Stimulated activated CD4-positive, alpha-beta T cell treated with anti-CD3 and anti-CD28 coated beads, Interleukin-15, amount 100 ng/mL, for 1 hour (primary cell): ENCODE measurements around the gene TIGD6.
A peak's percentile ranks its signal among the peaks of the same experiment; 100 is the strongest.

Source experiments
- DNase-seq, 2 donors: peaks; one replicate each; pipeline ENCODE4 v3.0.0-alpha.2; 2020; ENCODE audit warnings: low read depth in 1 of 2, low spot score in 1 of 2

The TIGD6 gene

GRCh38 chr5:150017226-150018005 is 17.0 kb upstream of the TIGD6 start:
- no peak for DNase-seq

- no peak for DNase-seq
These were observed 16.1 kb upstream of the TIGD6 start for GRCh38 chr5:150016537-150016936.

DNA sequence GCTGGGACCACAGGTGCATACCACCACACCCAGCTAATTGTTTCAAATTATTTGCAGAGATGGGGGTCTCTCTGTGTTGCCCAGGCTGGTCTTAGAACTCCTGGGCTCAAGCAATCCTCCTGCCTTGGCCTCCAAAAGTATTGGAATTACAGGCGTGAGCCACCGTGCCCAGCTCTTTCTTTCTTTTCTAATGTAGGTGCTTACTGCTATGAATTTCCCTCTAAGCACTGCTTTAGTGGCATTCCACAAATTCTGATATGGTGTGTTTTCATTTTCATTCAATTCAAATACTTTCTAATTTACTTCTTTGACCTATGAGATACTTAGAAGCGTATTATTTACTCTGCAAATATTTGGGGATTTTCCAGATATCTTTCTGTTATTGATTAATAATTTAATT is 15.0 kb upstream of the TIGD6 start:
- DNase-seq, result no peak

DNA sequence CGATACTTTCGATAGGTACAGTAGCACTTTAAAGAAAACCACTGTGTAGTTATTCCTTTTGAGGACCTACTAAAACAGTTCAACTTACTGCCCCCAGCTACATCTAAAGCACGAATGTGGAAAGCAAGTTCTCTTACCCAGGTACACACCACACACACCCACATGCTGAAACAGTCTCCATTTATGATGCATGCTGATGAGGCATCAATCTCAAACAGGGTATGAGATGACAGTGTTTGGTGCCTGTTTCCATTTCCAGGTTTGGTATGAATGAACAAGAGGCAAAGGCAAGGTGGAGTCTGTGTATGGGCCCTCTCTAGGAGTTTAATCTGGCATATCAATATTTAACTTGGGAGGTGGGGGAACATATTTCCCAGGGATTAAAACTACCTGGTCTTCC is 14.0 kb upstream of the TIGD6 start:
- no peak for DNase-seq

DNA sequence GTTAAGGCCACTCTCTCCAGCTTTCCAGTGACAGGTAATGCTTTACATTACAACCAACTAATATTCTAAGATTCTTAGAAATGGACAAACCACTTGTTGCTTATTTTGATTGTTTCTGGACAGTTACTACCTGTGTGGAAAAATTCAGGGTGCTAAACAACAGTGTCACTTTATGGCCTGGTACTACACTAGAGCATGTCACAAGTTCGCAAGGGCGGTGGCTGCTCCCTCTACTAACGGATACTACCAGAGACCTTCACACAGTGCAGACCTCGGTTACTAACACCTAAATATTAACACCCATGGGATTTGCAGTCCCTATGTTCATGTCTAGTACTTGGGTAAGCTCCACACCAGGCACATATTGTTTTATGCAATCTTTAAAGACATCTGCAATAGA is 13.5 kb upstream of the TIGD6 start:
- no peak for DNase-seq

DNA sequence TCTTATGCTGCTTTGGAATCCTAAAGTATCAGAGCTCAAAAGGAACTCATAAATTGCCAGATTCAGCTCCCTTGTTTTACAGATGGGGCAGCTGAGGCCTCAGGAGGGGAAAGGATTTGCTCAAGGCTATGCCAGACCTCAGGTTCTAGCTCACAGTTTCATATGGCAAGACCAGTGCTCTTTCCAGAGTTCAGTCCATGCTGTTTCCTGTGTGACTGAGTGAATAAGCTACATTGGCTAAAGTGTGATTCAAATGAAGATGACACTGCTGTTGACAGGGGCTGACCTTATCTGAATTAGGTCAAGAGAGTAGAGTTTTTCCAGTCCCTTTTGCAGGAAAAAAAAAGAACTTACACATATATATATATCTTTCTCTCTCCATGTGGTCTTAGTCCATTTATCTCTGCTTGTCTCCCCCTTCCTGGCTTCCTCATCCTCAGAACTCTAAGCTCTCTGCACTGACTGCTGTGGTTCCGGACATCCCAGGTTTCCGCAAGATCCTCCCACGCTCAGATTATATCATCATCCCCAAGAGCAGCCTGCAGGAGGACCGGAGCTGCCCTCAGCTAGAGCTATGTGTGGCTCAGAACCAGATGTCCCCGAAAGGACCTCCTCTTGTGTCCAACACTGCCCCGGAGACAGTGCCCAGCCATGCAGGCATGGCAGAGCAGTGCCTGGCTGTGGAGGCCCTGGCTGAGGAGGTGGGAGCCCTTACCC is 9.4 kb upstream of the TIGD6 start:
- DNase-seq, result no peak

DNA sequence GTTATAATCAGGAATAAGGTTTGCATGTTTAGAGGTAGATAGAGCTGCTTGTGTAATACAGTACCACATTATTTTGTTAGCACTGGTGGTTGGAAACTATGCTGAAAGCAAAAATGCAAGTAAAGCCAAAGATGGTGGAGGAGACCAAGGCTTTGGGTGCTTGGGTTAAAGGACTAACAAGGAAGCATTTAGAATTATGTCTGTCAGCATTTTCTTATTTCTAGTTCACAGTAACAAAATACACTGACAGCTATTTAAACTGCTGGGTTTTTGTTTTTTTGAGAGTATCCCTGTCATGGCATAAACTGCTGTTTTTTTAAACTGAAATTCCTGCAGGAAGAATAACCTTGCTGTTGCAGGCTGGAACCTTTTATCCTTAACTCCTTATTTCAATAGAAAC is 6.6 kb upstream of the TIGD6 start:
- DNase-seq, result no peak

DNA sequence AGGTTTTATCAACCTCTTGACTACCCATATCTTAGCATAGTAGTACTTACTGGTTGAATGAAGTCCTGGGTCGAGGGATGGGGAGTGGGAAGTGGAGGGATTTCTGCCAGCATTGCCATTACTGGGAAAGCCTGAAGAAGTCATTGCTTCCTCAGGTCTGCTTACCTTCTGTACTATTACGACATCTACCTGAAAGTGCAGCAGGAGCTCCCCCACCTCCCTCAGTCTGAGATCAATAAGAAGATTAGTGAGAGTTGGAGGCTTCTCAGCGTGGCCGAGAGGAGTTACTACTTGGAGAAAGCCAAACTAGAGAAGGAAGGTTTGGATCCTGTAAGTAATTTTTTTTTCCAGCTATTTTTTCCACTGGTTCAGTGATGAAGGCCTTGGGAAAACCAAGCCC is 5.9 kb upstream of the TIGD6 start:
- no peak for DNase-seq

DNA sequence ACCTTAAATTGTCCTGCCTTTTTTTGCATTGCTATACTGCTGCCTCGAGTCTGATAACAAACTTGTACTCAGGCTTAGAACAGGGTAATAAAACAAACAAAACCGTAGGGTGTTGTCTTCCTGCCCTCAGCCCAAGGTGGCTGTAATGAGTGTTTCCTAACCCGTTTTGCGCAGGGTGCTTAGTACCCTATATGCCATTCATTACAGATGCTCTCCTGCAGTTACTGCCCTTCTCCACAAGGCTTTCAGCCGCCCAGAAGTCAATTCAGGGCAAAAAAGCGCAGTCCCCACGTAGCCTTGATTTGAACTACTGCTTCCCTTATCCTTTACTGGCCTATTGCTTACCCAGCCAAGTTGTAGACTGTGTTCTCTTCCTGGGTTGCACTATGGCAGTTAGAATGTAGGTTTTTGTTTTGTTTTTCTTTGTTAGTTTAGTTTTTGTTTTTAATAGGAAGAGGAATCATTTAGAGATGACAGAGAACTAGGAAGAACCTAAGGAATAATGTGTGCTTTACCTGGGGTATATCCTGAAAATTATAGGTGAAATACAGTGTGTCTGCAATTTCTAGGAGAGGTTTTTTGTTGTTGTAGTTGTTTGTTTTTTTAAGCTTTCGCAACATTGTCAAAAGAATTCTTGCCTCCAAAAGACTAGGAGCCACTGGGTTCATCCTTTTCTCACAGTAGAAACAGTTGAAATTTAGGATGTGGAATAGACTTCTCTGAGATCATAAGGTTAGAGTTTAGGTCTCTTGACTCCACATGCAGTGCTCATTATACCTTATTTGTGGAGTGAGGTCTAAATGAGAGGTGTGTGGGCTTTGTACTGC is 1.4 kb upstream of the TIGD6 start:
- peak; percentile 18 to 21 for DNase-seq

DNA sequence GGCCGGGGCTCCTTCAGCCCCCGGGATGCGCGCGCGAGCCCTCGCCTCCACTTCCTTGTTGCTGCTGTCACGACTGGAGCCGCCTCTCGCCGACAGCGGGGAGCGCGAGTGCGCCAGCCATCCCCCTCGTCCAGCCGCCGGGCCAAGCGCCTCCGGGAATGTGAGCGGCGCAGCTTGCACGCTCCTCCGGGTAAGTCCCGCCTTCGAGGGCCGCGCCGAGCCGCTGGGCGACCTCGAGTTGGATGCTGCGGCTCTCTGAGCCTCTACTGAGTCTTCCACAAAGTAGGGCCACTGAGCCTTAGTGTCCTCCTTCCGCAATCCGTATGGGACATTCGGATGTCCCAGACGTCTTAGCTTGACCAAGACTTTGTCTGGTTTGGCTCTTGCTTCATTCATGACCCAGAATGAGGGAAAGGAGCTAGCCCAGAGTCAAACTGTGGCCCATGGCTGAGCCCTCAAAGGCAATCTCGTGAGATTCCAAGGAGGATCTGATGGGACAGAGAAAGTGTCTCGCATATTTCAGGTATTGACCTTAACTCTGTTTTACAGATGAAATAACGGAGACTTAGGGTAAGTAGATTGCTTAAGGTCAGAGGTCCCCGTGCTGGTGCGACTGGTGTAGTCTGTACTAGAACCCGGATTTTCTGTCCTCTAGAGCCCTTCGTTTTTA is 671 bp upstream of the TIGD6 start:
- peak; percentile 2 to 9 for DNase-seq

DNA sequence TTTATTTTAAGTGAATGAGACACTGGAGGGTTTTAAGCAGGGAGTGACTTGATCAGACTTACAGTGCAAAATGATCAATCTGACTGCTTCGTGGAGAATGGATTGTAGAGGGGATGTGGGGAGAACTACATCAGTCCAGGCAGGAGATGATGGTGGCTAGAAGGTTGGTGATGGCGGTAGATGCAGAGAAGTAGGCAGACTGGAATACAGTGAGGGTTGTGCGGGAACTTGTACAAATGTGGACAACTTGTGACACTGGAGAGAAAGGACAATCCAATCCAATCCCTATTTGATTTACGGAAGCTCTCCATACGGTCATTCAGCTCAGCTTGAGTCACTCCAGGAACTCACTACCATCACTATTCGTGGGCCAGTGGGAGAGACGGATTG is 593 bp downstream of the TIGD6 start:
- DNase-seq, result no peak

- no peak for DNase-seq
These were observed 1.1 kb downstream of the TIGD6 start for GRCh38 chr5:149999359-149999758.

DNA sequence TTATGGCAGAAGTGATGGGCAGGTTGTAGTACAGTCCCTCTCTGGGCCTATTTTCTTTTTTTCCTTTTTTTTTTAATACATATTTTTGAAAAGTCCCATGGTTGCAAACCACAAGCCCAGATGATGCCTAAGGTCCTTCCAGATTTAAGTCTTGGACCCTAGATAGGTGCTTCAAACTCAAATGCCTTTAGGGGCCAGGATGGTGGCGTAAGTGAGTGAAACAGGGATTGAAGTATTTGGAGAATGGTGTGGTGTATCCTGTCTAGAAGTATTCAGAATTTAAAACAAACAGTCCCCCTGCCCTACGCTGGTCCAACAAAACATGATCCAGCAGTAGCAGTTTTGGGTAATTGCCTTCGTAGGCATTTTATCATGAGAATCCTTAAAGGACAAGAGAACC is 2.2 kb downstream of the TIGD6 start:
- no peak for DNase-seq

- no peak for DNase-seq
These were observed 4.1 kb downstream of the TIGD6 start for GRCh38 chr5:149996205-149996890.

DNA sequence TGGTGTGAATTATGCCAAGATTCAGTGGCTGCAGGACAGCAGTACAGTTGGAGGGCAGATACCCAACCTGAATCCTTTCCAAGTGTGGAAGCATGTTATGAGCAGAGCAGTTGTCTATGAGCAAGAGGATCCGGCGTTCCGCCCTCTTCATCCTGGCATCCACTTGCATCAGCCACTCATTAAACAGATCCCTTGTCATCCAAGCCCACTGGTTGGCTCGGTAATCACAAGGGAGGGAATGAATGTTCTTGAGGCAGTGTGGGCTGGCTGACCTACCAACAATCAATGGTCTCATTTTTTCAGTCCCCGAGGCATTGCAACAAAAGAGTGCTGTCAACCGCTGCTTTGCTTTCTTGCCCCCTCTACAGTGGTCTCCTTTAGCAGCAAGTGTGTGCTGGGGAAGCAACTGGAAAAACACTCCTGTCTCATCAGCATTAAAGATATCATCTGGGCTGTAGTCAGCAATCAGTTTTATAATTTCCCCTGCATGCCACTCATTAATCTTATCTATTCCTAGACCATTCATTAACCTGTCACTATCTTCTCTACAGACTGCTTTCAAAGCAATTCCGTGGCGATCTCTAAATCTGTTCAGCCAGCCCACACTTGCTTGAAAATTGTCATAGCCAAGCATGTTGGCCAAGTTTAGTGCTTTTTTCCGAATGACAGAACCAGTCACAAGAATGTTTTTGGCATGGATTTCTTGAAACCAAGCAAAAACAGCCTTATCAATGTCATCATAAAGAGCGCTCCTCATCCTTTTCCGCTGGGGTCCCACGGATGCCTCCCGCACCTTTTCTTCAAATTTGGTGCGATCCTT is 4.9 kb downstream of the TIGD6 start:
- DNase-seq, result no peak

DNA sequence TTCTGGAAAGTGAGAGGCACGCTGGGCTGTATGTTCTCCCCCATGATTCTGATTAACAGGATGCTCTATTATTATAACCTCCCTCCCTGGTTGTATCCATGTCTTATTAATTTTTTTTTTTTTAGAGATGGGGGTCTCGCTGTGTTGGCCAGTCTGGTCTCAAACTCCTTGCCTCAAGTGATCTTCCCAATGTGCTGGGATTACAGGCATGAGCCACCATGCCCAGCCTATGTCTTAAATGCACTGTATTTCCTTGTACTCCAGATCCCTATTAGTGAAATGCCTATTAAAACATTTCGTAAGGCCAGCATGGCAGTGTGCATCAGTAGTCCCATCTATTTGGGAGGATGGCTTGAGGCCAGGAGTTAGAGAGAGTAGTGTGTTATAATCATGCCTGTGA is 7.0 kb downstream of the TIGD6 start:
- DNase-seq, result no peak

DNA sequence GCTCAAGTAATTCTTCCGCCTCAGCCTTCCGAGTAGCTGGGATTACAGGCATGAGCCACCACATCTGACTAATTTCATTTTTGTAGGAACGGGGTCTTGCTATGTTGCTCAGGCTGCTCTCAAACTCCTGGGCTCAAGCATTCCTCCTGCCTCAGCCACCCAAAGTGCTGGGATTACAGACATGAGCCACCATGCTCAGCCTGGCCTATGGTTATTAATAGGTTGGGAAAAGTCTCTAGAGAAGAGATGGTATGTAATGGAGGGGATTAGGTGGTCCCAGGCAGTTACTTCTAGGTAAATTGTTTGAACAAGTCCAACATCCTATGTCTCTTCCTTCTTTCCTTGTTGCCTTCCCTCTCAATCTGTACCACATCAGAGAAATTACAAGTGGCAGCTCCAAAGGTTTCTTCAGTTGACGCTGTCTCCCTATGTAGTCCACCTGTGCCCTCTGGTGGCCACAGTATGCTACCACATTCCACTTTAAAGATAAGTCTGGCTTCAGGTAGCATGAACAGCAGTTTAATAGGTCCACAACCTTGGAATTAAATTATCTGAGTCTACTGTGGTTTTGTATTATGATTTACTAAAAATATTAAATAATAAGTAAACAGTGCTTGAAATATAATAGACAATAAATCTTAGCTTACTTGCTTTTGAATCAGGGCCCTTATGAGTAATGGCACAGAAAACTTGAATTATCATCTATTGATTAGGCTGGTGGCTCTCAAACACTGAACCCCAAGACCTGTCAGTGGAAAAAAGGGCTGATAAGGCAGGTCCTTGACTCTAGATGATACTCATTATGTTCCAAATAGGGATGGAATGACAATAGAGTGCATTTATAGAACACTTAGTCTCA is 9.7 kb downstream of the TIGD6 start:
- DNase-seq, result peak; percentile 32 to 43

GRCh38 chr5:149988126-149988525 is 12.3 kb downstream of the TIGD6 start:
- no peak for DNase-seq

- no peak for DNase-seq
These were observed 17.9 kb downstream of the TIGD6 start for GRCh38 chr5:149982505-149982904.
